ENCODE data around the gene JCHAIN.

- TF ChIP-seq ZNF274 (IDR thresholded peaks at IDR 0.05; ENCODE audit: low read depth, low read length): no peak
- TF ChIP-seq YY1 (IDR thresholded peaks at IDR 0.05; ENCODE audit: insufficient read depth, insufficient read length): no peak
Measured at GRCh38 chr4:70700712-70701111, 34.4 kb upstream of the JCHAIN start.
